Keratinocyte (primary cell): ENCODE results near the gene OPTC. TPM values are rescaled to one million over a fixed set of nuclear protein-coding genes. Genes with fewer than 3 reads are reported as not detected.

Source experiments
- DNase-seq: peaks from one replicate; pipeline ENCODE4 v3.0.0-alpha.2; 2011; ENCODE audit warnings: low read depth, missing footprints, low spot score
- FAIRE-seq: peaks from 2 replicates; lab custom pipeline; 2011; peaks lifted over from hg19 to GRCh38; lab: Jason Lieb, UNC
- H2AFZ ChIP-seq: 2 replicates; pipeline ENCODE4 v1.6.0; 2012; ENCODE audit warnings: low read length, control low read depth, inconsistent platforms; ENCODE audit not compliant: control insufficient read depth
- H3K27ac ChIP-seq: 2 replicates; pipeline ENCODE4 v1.5.1; 2011; ENCODE audit warnings: low read length; ENCODE audit not compliant: control insufficient read depth, insufficient read depth
- H3K27me3 ChIP-seq: 3 replicates; pipeline ENCODE4 v1.6.0; 2011; ENCODE audit warnings: low read length; ENCODE audit not compliant: control insufficient read depth, insufficient read depth; ENCODE audit errors: extremely low read depth
- H3K36me3 ChIP-seq, 2 experiments: 2 replicates in 1 of 2; 3 replicates in 1 of 2; pipeline ENCODE4 v1.5.1; 2011; ENCODE audit warnings: low read length in 2 of 2, mild to moderate bottlenecking in 1 of 2; ENCODE audit not compliant: control insufficient read depth in 2 of 2, insufficient read depth in 2 of 2; ENCODE audit errors: extremely low read depth in 1 of 2
- H3K4me1 ChIP-seq: 3 replicates; pipeline ENCODE4 v1.5.1; 2011; ENCODE audit warnings: low read length; ENCODE audit not compliant: control insufficient read depth, insufficient read depth; ENCODE audit errors: extremely low read depth
- H3K4me2 ChIP-seq: 3 replicates; pipeline ENCODE4 v1.6.0; 2011; ENCODE audit warnings: low read depth, low read length; ENCODE audit not compliant: control insufficient read depth, insufficient read depth; ENCODE audit errors: extremely low read depth
- H3K4me3 ChIP-seq, 3 experiments: fragments of 200-600 bp in 1 of 3; sonication (generic) in 1 of 3; 2 replicates in 2 of 3; 3 replicates in 1 of 3; pipeline ENCODE4 v1.5.1; 2011 to 2016; ENCODE audit warnings: low read length in 3 of 3, mild to moderate bottlenecking in 3 of 3, control low read depth in 2 of 3, inconsistent platforms in 1 of 3, low read depth in 1 of 3, mixed read lengths in 1 of 3, mixed run types in 1 of 3, moderate library complexity in 1 of 3; ENCODE audit not compliant: control insufficient read depth in 2 of 3, insufficient read depth in 2 of 3; ENCODE audit errors: extremely low read depth in 1 of 3
- H3K79me2 ChIP-seq: 2 replicates; pipeline ENCODE4 v1.6.0; 2012; ENCODE audit warnings: low read length; ENCODE audit not compliant: control insufficient read depth, insufficient read depth
- H3K9ac ChIP-seq: 3 replicates; pipeline ENCODE4 v1.6.0; 2011; ENCODE audit warnings: low read length; ENCODE audit not compliant: control insufficient read depth, insufficient read depth; ENCODE audit errors: extremely low read depth
- H3K9me1 ChIP-seq: 3 replicates; pipeline ENCODE4 v1.6.0; 2011; ENCODE audit warnings: low read length; ENCODE audit not compliant: control insufficient read depth, insufficient read depth; ENCODE audit errors: extremely low read depth
- H3K9me3 ChIP-seq: 2 replicates; pipeline ENCODE4 v1.5.1; 2012; ENCODE audit warnings: low read depth, low read length; ENCODE audit not compliant: control insufficient read depth
- H4K20me1 ChIP-seq: 3 replicates; pipeline ENCODE4 v1.6.0; 2011; ENCODE audit warnings: low read length; ENCODE audit not compliant: control insufficient read depth, insufficient read depth; ENCODE audit errors: extremely low read depth
- EZH2 ChIP-seq: IDR thresholded peaks from one replicate; pipeline ENCODE4 v1.6.1; 2012; ENCODE audit warnings: inconsistent platforms, mild to moderate bottlenecking, low read length, moderate library complexity
- dilution Hi-C: fragments of 300-500 bp; cut with MboI; formaldehyde crosslinking; loops from one replicate; pipeline ENCODE4 v1.7.0; 2020; ENCODE audit warnings: low sequenced_read_pairs; ENCODE audit not compliant: extremely low pct_ligation_motif_present
- polyA plus RNA-seq, 5 experiments: library from polyadenylated mRNA; depleted of rRNA in 3 of 5; stranded (reverse) in 3 of 5; stranded (forward) in 1 of 5; unstranded in 1 of 5; fragments of >200 nt; gene quantifications; 1 replicate in 1 of 5; 2 replicates in 3 of 5; 3 replicates in 1 of 5; pipeline versions ENCODE4 v1.2.1 to v1.2.3, GENCODE V29; 2011 to 2012; ENCODE audit warnings: missing spikeins in 2 of 5, low read depth in 1 of 5, low replicate concordance in 1 of 5
- TF ChIP-seq, protein P1 (sequence below), 3 experiments: IDR thresholded peaks in 1 of 3; conservative IDR thresholded peaks in 1 of 3; optimal IDR thresholded peaks in 1 of 3; 2 replicates in 2 of 3; 3 replicates in 1 of 3; pipeline versions ENCODE3 to v1.5.1; 2011; ENCODE audit warnings: low read length in 3 of 3, mild to moderate bottlenecking in 3 of 3, moderate library complexity in 2 of 3, control low read depth in 1 of 3, inconsistent platforms in 1 of 3; ENCODE audit not compliant: insufficient read depth in 2 of 3; ENCODE audit errors: extremely low read depth in 1 of 3

The OPTC gene
- polyA plus RNA-seq, 1 donor (not counting 4 experiments of a cell fraction or from before 2014, with no cell fraction given): not detected

GRCh38 chr1:203451836-203452784 is 41.8 kb upstream of the OPTC start:
- peaks cover 18% of the 10 kb centered on the region for H3K27me3 ChIP-seq
- H2AFZ ChIP-seq: no peak overlapping the region
- no peak overlapping the region for H3K4me2 ChIP-seq
- H3K9ac ChIP-seq: no peak overlapping the region
- TF ChIP-seq, protein P1, sequence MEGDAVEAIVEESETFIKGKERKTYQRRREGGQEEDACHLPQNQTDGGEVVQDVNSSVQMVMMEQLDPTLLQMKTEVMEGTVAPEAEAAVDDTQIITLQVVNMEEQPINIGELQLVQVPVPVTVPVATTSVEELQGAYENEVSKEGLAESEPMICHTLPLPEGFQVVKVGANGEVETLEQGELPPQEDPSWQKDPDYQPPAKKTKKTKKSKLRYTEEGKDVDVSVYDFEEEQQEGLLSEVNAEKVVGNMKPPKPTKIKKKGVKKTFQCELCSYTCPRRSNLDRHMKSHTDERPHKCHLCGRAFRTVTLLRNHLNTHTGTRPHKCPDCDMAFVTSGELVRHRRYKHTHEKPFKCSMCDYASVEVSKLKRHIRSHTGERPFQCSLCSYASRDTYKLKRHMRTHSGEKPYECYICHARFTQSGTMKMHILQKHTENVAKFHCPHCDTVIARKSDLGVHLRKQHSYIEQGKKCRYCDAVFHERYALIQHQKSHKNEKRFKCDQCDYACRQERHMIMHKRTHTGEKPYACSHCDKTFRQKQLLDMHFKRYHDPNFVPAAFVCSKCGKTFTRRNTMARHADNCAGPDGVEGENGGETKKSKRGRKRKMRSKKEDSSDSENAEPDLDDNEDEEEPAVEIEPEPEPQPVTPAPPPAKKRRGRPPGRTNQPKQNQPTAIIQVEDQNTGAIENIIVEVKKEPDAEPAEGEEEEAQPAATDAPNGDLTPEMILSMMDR (optimal IDR thresholded peaks at IDR 0.05 in 1 of 3, IDR thresholded peaks at IDR 0.05 in 1 of 3, conservative IDR thresholded peaks at IDR 0.05 in 1 of 3; ENCODE audit: extremely low read depth in 1 of 3, insufficient read depth in 2 of 3, low read length in 3 of 3): no peak
- no peak for TF ChIP-seq EZH2
- no peaks in the 10 kb centered on the region for H4K20me1 ChIP-seq
- H3K9me1 ChIP-seq: no peaks in the 10 kb centered on the region
- no peaks in the 10 kb centered on the region for H3K9me3 ChIP-seq
- dilution Hi-C loops: loop anchor here (25.0 kb wide), 1 partner anchor 90 kb away; the partner anchor contains the start of gene FMOD
- no peak overlapping the region for H3K27ac ChIP-seq
- no peak overlapping the region for H3K4me3 ChIP-seq
- no peaks in the 10 kb centered on the region for H3K79me2 ChIP-seq
- H3K4me1 ChIP-seq: no peaks in the 10 kb centered on the region
- no peaks in the 10 kb centered on the region for H3K36me3 ChIP-seq
- FAIRE-seq (no peak), DNase-seq (no peak)

DNA sequence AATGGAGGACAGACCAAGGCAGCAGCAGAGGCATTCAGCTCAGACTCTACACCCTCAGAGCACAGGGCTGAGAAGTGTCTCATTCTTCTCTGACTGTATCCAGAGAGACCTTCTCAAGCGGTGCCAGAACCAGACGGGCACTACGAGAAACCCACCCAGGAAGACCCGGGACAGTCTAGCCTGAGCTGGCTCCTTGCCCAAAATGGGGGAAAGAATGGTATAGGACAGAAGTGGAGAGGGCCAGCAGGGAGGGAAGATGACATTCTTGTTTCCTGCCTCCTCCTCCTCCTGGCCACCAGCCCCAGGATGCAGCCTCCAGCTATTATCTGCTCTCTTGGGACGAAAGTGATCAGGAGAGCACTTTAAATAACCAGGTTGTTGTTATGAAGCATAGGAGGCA is 40.9 kb upstream of the OPTC start:
- no peaks in the 10 kb centered on the region for H3K4me1 ChIP-seq
- H4K20me1 ChIP-seq: no peaks in the 10 kb centered on the region
- no peak overlapping the region for H2AFZ ChIP-seq
- no peaks in the 10 kb centered on the region for H3K9me3 ChIP-seq
- FAIRE-seq: no peak
- H3K9me1 ChIP-seq: no peaks in the 10 kb centered on the region
- H3K9ac ChIP-seq: no peak overlapping the region
- H3K4me3 ChIP-seq: no peak overlapping the region
- H3K27ac ChIP-seq: no peak overlapping the region
- no peaks in the 10 kb centered on the region for H3K36me3 ChIP-seq
- TF ChIP-seq, protein P1 (optimal IDR thresholded peaks at IDR 0.05 in 1 of 3, IDR thresholded peaks at IDR 0.05 in 1 of 3, conservative IDR thresholded peaks at IDR 0.05 in 1 of 3; ENCODE audit: extremely low read depth in 1 of 3, insufficient read depth in 2 of 3, low read length in 3 of 3): no peak
- no peak for TF ChIP-seq EZH2
- no peaks in the 10 kb centered on the region for H3K79me2 ChIP-seq
- no peak for DNase-seq
- H3K4me2 ChIP-seq: no peak overlapping the region
- dilution Hi-C loops: loop anchor here (25.0 kb wide), 1 partner anchor 91 kb away; the partner anchor contains the start of gene FMOD
- H3K27me3 ChIP-seq: peaks cover 18% of the 10 kb centered on the region
